NCI-H524 (cell line): ENCODE data around the gene LCN2.
"Not testable (repeated sequence)": the region's sequence is repeated elsewhere in the genome, so short reads cannot be mapped to it uniquely, and the experiment has no call there.

Experiments
- DNase-seq, 2 experiments: peaks; one replicate each; lab custom pipeline; 2025; lab: John Stamatoyannopoulos, UW

Gene LCN2

DNA sequence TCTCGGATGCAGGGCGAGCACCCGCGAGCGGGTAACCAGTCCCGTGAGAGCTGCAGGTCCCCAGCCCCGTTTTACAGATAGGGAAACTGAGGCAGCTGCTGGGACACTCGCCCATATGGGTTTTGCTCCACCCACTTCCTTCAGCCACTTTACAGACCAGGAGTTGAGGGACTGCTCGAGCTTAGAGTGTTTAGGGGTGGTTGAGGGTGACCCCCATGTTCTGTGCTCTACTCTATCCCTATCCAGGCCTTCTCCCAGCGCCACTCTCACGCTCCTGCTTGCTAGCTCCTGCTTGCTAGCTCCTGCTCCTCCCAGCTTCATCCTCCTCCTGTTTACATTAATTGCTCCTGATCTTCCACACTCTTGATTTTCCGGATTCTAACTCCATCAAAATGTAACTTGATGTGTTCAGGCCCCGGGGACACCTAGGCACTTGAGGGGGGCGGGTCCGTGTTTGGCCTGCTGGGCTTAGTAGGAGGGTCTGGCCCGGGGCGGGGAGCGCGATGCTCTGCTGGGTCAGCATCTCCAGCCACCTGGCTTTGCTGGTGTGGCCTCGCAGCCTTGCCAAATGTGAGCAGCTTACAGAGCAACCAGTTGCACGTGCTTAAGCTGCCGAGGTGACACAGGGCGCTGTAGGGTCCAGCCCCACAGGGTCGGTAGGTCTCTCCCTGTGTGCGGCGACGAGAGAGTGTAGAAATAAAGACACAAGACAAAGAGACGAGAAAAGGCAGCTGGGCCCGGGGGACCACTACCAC is 20.2 kb upstream of the LCN2 start:
- no peak for DNase-seq

DNA sequence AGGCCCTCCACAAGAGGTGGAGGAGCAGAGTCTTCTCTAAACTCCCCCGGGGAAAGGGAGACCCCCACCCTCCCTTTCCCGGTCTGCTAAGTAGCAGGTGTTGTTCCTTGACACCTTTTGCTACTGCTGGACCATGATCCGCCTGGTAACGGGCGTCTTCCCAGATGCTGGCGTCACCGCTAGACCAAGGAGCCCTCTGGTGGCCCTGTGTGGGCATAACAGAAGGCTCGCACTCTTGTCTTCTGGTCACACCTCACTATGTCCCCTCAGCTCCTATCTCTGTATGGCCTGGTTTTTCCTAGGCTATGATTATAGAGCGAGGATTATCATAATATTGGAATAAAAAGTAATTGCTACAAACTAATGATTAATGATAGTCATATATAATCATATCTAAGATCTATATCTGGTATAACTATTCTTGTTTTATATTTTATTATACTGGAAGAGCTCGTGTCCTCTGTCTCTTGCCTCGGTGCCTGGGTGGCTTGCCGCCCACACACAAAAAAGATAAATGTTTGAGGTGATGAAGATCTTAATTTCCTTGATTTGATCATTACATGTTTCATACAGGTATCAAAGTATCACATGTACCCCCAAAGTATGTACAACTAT is 19.2 kb upstream of the LCN2 start:
- not testable (repeated sequence) for DNase-seq

DNA sequence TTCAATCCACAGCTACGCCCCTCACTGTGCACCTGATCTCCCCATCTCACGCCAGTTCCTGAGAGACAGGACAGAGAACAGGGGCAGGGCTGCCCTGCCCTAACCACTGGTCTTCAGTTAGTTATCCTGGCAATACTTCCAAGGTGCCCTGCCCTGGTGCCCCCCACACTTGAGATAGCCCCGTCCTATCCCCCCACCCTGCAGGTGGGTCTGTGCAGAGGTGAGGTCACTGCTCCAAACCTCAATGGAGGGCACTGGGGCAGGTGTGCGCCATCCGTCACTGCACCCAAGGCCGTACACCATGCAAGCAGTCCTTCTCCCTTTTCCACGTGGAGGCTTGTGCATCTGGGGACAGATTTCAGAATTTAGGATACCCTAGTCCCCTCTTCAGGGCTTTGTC is 18.6 kb upstream of the LCN2 start:
- DNase-seq: not testable (repeated sequence)

DNA sequence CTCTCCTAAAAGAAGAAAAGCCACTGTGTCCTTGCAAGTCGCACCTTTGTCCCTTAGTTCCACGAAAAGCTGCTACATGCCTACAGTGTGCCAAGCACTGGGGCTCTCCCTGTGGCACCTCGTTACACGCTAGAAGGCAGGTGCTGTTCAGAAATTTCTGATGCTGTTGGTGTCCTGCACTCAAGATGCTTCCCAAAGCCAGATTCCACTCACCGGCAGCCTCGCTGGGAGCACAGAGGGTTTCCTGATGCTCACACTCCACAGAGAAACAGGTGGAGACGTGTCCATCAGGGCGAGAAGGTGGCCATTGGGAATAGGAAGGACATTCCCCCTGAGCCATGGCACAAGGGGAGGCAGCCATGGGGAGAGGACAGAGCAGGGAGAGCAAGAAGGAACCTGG is 17.9 kb upstream of the LCN2 start:
- not testable (repeated sequence) for DNase-seq

DNA sequence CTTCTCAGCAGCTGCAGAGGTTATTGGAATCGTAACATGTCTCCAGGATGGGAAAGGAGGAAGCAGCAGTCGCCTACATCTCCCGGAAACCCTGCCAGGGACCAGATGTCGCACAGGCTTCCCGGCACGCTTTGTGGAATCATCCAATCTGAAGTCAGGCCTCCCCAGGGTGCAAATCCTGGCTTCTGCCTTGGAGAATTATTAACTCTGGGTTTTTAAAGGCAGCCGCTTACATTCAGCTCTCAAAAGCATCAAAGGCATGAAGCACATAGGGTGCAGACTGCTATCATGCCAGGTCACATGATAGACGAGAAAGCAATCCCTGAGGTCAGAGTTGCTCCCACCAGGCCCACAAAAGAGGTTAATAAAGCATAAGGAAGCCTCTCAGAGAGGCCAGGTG is 17.1 kb upstream of the LCN2 start:
- peak; percentile 27 to 79 for DNase-seq

DNA sequence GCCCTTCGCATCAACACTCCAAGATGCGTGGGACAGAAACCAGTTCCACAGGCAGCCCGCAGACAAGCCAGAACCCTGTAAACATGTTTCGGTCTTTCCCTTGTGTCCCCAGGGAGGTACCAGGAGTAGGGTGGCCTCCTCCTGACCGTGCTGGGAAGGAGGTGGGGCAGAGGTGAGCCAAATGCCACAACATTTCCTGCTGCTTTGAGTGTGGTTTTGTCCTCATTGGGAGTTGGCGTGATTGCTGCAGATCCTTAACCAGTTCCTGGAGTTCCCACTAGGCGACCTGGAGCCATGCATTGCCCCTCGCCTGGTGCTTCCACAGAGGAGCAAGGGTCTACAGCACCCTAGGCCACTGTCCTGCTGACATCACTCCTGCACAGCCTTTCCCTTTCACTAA is 13.7 kb upstream of the LCN2 start:
- DNase-seq: peak in 1 of 2 experiments; percentile 46

DNA sequence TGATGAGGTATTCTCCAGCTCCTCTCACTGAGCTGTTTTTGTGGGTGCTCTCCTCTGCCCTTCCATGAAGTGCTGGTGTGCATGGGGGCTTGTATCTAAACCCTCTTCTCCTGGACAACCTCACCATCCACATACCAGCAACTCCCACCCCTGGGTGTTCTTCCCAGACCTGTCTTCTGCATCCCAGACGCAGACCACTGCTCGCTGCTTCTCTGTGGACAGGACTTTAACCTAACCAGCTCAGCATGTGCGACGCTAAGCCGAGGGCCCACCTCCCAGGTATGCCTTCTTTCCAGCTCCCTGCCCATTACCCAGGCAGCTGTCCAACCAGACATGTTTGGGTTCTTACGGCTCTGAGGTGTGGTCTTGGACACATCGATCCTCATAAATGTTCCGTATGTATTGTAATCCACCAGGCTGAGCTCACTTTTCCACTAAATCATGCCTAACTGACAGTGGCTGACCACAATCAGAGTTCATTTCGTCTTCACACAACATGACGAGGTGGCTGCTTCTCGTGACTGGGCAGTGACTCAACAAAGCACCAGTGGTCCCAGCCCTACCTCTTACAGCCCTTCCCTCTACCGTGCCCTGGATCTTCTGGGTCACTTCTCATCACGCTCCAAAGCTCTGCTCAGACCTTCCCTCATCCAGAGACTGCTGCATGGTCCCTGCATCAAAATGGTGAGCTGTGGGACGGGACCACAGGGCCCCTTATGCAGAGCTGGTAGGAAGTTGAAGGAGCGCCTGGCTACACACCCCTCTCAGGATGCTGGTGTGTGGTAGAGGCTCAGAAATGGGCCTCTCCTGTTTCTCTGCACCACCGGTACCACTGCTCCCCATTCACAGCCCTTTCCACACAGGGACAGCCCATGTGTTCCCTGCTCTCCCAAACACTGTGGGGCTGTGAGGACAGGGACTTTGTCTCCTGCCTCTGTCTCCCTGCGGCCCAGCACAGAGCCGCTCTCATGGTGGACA is 12.1 kb upstream of the LCN2 start:
- DNase-seq: no peak

DNA sequence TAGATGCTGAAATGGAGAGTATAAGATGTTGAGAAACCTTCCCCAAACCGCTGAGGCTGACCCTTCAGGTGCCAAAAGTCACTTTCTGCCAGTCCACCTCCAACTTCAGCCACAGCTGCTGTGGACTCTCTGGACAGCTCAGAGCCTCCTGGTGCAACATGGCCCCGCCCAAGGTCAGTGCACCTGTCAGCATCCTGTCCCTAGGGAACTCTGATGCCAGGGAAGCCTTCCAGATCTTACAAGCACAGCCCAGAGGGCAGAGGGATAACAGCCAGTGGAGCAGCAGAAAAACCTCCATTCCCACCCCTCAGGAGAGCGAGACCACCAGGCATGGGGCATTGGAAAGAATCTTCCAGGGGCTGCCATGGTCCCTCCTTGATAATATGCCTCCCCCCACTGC is 11.3 kb upstream of the LCN2 start:
- peak in 1 of 2 experiments; percentile 21 for DNase-seq

DNA sequence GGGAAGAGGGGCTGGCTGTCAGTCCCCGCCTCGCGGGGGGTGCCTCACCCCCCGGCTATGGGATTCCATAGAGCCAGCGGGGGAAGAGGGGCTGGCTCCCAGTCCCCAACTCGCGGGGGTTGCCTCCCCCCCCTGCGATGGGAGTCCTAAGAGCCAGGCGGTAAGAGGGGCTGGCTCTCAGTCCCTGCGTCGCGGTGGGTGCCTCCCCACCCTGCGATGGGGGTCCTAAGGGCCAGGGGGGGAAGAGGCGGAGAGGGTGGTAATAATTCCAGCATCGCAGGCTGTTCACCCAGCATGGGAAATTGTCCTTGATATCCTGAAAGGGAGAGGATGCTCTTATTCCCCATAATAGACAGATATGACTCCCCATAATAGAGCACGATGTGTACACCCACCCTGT is 9.6 kb upstream of the LCN2 start:
- DNase-seq: no peak

DNA sequence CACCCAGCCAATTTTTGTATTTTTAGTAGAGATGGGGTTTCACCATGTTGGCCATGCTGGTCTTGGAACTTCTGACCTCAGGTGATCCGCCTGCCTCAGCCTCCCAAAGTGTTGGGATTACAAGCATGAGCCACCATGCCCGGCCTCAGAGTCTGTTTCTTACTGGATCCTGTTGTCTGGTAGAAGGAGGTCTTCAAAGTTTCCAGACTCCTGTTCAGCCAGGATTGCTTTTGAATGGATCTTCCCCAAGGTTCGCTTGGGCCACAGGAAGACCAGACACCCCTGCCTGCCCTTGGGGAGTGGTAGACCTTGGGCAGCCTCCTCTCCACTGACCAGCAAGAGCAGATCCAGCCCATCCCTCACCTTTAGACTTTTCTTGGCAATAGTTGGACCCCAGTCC is 7.6 kb upstream of the LCN2 start:
- DNase-seq: no peak

DNA sequence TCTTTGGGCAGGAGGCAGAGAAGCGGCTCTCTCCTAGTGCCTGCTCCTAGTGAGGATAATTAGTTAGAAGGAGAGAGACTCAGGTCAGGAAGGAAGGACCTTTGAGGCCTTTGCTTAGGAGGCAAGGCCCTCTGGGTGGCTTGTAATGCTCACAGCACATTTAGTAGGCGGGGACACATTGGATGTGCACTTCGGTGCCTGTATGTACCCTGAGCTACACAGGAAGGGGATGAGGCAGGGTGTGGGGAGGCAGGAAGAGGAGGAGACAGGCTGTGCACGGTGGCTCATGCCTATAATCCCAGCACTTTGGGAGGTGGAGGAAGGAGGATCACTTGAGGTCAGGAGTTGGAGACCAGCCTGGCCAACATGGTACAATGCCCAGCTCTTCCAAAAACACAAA is 7.2 kb upstream of the LCN2 start:
- DNase-seq: no peak

DNA sequence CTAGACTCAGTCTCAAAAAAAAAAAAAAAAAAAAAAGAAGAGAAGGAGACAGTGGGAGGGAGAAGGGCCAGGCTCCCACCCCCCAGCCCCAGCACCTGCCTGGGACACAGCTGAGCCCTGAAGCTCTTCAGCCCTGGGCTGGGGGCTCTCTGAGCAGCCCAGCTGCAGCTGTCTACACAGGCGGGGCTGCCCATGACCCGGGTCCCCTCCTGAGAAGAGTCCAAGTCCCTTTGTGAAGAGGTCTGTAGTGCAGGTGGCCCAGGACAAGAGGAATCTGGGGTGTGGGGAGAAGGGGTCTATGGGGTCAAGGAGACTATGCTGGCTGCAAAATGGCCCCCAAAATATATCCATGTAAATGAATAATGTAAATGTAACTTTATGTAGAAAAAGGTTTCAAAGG is 6.7 kb upstream of the LCN2 start:
- DNase-seq: no peak

DNA sequence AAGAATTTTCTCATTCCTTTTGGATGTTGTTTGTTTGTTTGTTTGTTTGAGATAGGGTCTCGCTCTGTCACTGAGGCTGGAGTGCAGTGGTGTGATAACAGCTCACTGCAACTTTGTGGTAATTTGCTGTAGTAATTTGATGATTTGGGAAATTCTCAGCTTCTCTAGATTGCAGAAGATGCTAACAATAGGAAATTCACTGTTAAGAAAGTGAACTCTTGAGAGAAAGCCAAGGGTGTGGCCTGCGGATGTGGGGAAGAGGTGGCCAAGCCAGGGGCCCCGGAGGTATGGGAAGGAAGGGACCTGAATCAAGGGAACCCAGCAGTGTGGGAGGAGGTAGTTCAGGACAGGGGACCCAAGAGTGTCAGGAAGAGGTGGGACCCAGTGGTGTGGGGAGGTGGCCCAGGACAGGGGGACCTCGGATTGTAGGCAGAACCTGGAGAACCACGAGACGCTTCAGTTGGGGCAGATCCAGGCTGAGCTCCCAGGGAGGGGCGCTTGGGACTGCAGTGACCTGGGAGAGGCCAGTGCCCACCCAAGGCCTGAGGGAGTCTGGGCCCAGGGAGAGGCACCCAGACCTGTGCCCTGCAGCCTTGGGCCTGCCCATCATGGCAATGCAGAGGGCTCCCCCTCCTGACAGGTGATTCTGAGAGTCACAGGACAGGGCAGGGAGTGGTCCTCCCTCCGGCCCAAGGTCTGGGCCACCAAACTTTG is 5.6 kb upstream of the LCN2 start:
- DNase-seq: no peak

DNA sequence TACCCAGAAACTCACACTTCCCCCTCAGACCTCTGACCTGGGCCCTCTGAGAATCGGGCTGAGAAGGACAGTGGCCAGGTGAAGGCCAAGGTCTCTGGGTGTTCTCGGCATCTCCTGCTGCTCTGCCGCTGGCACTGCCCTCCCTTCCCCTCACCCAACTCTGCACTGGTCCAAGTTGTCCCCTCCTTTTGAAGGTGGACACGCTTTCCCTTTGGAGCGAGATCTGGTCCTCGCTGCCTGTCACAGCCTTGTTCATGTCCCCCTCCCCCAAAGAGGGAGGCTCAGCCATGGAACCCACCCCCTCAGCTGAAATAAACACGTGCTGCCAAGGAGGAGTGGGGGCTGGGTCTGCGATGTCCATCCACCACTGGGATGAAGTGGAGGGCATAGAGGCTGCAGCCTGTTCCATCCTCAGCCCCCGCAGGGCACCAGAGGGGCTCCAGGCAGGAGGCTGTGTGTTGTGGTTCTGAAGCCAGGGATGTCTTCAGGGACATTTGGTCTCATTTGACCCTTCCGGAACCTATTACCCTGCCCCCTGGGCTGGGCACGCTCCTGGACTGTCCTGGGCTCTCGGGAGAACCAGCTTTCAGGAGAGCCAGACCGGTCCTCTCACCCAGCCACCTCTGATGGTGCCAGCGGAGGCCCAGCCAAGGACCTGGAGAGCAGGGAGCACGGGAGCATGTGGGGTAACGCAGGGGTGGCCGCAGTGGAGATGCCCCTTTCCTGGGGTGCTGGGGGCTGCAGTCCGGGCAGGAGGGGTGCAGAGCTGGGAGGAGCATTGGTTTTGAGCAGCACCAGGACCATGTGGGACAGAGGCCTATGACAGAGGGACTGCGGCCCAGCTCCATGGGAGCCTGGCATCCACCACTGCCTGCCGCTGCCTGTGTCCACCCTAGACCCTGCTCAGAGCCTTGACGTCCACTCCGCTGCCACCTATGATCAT is 4.7 kb upstream of the LCN2 start:
- no peak for DNase-seq

DNA sequence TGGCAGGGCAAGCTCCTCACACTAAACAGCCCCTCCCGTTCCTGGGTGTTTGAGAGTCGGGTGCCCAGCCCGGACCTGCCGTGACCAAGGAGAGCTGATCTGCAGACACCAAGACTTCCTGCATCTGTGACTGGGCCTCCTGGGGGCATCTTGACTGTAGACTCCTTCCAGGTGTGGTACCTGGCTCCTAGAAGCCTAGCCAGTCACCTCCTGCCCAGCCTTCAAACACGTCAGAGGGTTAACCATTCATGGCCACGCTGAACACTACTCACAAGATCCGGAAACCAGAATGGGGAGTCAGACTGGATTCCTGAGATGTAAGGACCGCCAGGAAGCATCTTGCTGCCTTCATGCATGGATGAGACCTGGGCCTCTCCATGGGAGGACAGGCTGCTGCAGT is 3.7 kb upstream of the LCN2 start:
- DNase-seq: no peak

DNA sequence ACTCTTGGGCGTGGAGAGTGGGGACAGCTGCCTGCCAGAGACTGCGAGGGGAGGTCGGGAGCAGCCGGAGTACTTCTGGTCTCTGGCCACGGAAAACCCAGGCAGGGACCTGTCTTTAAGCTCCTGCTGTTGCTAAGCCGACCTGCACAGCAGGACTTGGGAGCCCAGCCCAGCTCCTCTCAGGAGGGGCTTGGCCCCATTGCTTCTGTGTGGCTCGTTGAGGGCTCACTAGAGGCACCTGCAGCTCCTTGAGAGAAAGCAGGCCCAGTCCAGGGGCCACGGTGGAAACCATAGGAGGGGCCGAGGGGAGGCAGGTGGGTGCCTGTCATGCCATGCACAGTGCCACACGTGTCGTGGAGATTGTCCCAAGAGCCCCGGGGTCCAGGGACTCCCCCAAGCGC is 3.3 kb upstream of the LCN2 start:
- peak in 1 of 2 experiments; percentile 36 for DNase-seq

DNA sequence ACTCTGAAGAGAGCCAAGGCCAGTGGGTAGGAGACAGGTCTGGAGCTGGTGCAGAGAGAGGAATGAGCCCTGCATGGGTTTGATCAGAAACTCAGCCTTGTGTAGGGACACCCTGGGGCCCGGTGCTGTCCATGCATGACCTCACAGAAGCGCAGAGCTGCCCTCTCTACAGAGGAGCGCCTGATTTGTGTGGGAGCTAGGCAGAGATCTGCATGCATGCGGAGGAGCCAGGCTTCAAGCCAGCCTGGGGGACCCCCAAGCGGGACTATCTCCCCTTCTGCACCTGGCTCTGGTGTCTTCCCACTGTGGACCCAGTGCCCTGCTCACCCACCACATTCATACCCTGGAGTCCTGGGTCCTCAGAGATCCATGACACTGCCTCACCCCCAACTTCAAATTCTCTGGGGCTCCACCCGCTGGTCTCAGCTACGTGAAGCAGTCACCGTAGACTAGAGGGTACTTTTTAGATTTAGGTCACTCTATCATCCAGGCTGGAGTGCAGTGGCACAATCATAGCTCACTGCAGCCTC is 2.6 kb upstream of the LCN2 start:
- no peak for DNase-seq

DNA sequence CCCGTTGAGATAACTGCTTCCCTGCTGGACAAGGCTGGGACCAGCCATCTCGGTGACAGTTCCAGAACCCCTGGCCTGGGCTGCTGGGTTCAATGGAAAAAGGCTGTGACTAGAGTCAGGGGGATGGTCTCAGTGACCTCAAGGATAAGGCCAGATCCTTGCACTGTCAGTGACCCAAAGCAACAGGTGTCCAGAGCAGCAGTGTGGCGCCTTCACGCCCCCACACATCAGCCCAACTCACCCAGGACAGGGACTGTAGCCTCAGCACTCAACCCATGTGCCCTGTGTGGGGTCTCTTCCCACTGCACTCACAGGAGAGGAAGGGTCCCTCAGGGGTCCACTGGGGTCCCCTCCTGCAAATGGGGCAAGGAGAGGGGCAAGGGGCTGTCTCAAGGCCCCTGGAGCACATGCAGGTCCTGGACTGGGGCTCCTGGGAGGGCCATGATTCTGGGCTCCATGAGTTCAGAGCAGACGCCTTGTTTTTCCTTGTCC is 698 bp upstream of the LCN2 start:
- DNase-seq: no peak

DNA sequence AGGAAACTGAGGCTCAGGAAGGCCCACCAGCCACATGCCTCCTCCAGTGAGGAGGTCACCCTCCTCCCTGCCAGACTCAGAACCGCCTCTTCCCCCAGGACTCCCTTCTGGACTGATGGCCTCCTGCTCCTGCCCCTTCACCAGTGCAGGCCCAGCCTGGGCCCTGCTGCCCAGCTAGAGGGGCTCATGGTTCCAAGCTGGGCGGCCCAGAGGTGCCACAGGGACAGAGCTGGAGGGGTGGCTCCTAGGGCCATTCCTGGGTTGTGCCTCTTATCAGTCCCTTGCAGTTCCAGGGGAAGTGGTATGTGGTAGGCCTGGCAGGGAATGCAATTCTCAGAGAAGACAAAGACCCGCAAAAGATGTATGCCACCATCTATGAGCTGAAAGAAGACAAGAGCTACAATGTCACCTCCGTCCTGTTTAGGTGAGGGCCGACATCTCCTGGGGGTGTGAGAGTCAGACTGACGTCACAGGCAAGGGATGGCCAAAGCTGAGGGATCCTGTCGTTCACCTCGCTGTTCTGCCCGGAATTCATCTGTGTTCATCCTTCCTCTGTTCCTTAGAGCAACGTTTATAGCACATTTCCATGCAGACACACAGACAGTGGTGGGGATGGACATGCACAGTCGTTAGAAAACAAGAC is 819 bp downstream of the LCN2 start:
- no peak for DNase-seq
